BE2C (cell line): Measurements from ENCODE around the gene PRKCZ.
A peak's percentile ranks its signal among the peaks of the same experiment; 100 is the strongest.

Experiments used
- DNase-seq: peaks from one replicate; pipeline ENCODE4 v3.0.0-alpha.2; 2020
- H3K27me3 ChIP-seq: fragments of 250-450 bp; sonication (Bioruptor Pico); 2 replicates; pipeline ENCODE4 v1.5.1; 2020; ENCODE audit warnings: mild to moderate bottlenecking
- H3K36me3 ChIP-seq: fragments of 250-450 bp; sonication (Bioruptor Pico); 2 replicates; pipeline ENCODE4 v1.5.1; 2020; ENCODE audit warnings: mild to moderate bottlenecking
- H3K4me1 ChIP-seq: fragments of 250-450 bp; sonication (Bioruptor Pico); 2 replicates; pipeline ENCODE4 v1.5.1; 2020
- H3K4me3 ChIP-seq: 2 replicates; pipeline ENCODE4 v1.5.1; 2011; ENCODE audit warnings: low read depth, low read length
- H3K9me3 ChIP-seq: fragments of 250-450 bp; sonication (Bioruptor Pico); 2 replicates; pipeline ENCODE4 v1.5.1; 2020
- CTCF ChIP-seq: IDR thresholded peaks from 2 replicates; pipeline ENCODE4 v1.5.1; 2012; ENCODE audit warnings: mild to moderate bottlenecking, low read depth, low read length

Gene PRKCZ

GRCh38 chr1:2200308-2200943, 150.2 kb downstream of the PRKCZ start:
- H3K4me3 ChIP-seq = no peak overlapping the region
- H3K36me3 ChIP-seq = no peaks in the 10 kb centered on the region
- H3K27me3 ChIP-seq = no peaks in the 10 kb centered on the region
- no peak for TF ChIP-seq CTCF
- H3K9me3 ChIP-seq = no peaks in the 10 kb centered on the region
- H3K4me1 ChIP-seq = peaks cover 8% of the 10 kb centered on the region
- no peak for DNase-seq

DNA sequence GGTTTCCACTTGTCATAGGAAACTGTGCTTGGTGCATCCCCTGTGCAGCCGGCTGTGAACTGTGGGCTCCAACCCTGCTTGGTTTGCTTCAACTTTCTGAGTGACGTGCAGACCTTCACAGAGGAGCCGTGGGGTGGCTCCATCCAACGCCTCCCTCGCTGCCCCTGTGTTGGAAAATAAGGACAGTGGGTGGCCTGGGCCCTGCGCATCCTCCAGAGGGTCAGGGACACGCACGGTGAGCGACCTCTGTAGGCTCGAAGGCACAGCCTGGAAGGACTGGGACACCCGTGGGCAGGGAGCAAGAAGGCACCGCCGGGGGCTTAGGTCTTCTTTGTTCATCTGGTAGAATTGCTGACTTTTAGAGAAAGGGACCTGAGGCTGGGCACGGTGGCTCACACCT, 150.9 kb downstream of the PRKCZ start:
- DNase-seq = no peak
- no peaks in the 10 kb centered on the region for H3K9me3 ChIP-seq
- H3K4me3 ChIP-seq = no peak overlapping the region
- TF ChIP-seq CTCF = no peak
- no peaks in the 10 kb centered on the region for H3K36me3 ChIP-seq
- H3K27me3 ChIP-seq = no peaks in the 10 kb centered on the region
- H3K4me1 ChIP-seq = peaks cover 8% of the 10 kb centered on the region

- no peak overlapping the region for H3K4me3 ChIP-seq
- no peaks in the 10 kb centered on the region for H3K27me3 ChIP-seq
- no peak for DNase-seq
- peaks cover 8% of the 10 kb centered on the region for H3K4me1 ChIP-seq
- H3K36me3 ChIP-seq = no peaks in the 10 kb centered on the region
- no peak for TF ChIP-seq CTCF
- H3K9me3 ChIP-seq = no peaks in the 10 kb centered on the region
These were observed 151.9 kb downstream of the PRKCZ start for GRCh38 chr1:2202008-2202575.

DNA sequence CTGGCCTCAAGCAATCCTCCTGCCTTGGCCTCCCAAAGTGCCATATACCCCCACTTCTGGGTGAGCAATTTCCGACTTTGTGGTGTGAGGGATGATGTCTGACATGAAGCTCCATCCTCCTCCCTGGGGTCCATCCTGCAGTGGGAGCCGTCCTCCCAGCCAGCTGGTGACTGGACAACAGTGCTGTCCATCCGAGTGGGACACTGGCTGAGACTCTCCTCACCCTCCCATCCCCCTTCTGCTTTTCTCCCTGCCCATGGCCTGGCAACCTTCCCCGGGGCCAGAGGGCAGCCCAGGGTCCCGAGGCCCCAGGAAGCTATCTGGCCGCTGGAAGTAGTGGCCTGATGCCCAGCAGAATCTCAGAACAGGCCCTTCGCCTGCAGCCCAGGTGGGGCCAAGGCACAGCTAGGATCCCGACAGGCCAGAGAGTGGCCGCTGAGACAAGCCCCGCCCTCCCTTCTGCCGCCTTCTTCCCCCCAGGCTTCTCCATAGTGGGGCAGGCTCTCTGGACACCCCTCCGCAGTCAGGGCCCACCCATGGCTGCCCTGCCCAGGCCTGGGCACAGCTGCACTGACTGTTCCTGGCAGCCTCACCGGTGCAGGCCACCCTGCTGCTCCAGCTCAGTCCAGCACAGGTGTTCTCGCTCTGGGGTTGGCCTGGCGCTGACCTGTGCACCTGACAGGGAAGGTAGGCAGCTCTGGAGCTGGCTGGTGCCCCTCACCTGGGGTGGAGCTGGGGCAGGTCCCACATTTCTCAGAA, 152.8 kb downstream of the PRKCZ start:
- Histone ChIP-seq H3K36me3 (no peaks in the 10 kb centered on the region), H3K9me3 (no peaks in the 10 kb centered on the region), H3K4me1 (peaks cover 8% of the 10 kb centered on the region), H3K4me3 (no peak overlapping the region), H3K27me3 (no peaks in the 10 kb centered on the region)
- no peak for TF ChIP-seq CTCF
- DNase-seq = no peak

- TF ChIP-seq CTCF = no peak
- H3K9me3 ChIP-seq = no peaks in the 10 kb centered on the region
- H3K4me3 ChIP-seq = peak overlapping the region; percentile 42
- no peaks in the 10 kb centered on the region for H3K36me3 ChIP-seq
- no peak for DNase-seq
- H3K27me3 ChIP-seq = no peaks in the 10 kb centered on the region
- H3K4me1 ChIP-seq = peaks cover 7% of the 10 kb centered on the region
These were observed 153.6 kb downstream of the PRKCZ start for GRCh38 chr1:2203671-2204414.
